ENCODE results near the gene RIOK2.

The RIOK2 gene

GRCh38 chr5:97124335-97124734, 58.7 kb downstream of the RIOK2 start:
- H3K36me3 ChIP-seq (ENCODE audit: insufficient read depth, low read length), result no peaks in the 10 kb centered on the region

GRCh38 chr5:97121848-97122247, 61.2 kb downstream of the RIOK2 start:
- Histone ChIP-seq H3F3A (ENCODE audit: low read depth) (no peaks in the 10 kb centered on the region), H4K20me1 (ENCODE audit: insufficient read depth, low read length, poor library complexity, severe bottlenecking) (no peaks in the 10 kb centered on the region), H3K4me3 (ENCODE audit: low read length, poor library complexity, severe bottlenecking) (no peak overlapping the region), H3K9me3 (ENCODE audit: insufficient read depth, low read depth, low read length) (no peaks in the 10 kb centered on the region), H3K27me3 (ENCODE audit: insufficient read depth, low read length, poor library complexity, severe bottlenecking) (no peaks in the 10 kb centered on the region), H3K4me1 (ENCODE audit: insufficient read depth, low read length, poor library complexity, severe bottlenecking) (peaks cover 8% of the 10 kb centered on the region), H3K36me3 (ENCODE audit: insufficient read depth, low read length) (no peaks in the 10 kb centered on the region), H3K4me2 (ENCODE audit: low read depth, low read length, poor library complexity, severe bottlenecking) (no peak overlapping the region), H3K79me2 (ENCODE audit: insufficient read depth, low read length) (no peaks in the 10 kb centered on the region), H2AFZ (ENCODE audit: low read length) (no peak overlapping the region), H3K9me2 (replicated peaks; ENCODE audit: low read depth, low read length) (no peaks in the 10 kb centered on the region), H3K9ac (ENCODE audit: low read depth, low read length, poor library complexity, severe bottlenecking) (no peak overlapping the region)
- TF ChIP-seq, protein P1, sequence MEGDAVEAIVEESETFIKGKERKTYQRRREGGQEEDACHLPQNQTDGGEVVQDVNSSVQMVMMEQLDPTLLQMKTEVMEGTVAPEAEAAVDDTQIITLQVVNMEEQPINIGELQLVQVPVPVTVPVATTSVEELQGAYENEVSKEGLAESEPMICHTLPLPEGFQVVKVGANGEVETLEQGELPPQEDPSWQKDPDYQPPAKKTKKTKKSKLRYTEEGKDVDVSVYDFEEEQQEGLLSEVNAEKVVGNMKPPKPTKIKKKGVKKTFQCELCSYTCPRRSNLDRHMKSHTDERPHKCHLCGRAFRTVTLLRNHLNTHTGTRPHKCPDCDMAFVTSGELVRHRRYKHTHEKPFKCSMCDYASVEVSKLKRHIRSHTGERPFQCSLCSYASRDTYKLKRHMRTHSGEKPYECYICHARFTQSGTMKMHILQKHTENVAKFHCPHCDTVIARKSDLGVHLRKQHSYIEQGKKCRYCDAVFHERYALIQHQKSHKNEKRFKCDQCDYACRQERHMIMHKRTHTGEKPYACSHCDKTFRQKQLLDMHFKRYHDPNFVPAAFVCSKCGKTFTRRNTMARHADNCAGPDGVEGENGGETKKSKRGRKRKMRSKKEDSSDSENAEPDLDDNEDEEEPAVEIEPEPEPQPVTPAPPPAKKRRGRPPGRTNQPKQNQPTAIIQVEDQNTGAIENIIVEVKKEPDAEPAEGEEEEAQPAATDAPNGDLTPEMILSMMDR (conservative IDR thresholded peaks at IDR 0.05; ENCODE audit: low read length), result no peak
- TF ChIP-seq EZH2phosphoT487 (IDR thresholded peaks at IDR 0.05; ENCODE audit: borderline replicate concordance), result no peak

More at GRCh38 chr5:97124335-97124734, 58.7 kb downstream of the RIOK2 start:
- H2AFZ ChIP-seq (ENCODE audit: low read length), result no peak overlapping the region
- H3F3A ChIP-seq (ENCODE audit: low read depth), result no peaks in the 10 kb centered on the region
- no peaks in the 10 kb centered on the region for H3K79me2 ChIP-seq (ENCODE audit: insufficient read depth, low read length)
- H3K27me3 ChIP-seq (ENCODE audit: insufficient read depth, low read length, poor library complexity, severe bottlenecking), result no peaks in the 10 kb centered on the region
- H3K9me2 ChIP-seq (replicated peaks; ENCODE audit: low read depth, low read length), result no peaks in the 10 kb centered on the region
- no peak overlapping the region for H3K4me2 ChIP-seq (ENCODE audit: low read depth, low read length, poor library complexity, severe bottlenecking)
- TF ChIP-seq EZH2phosphoT487 (IDR thresholded peaks at IDR 0.05; ENCODE audit: borderline replicate concordance), result no peak
- TF ChIP-seq, protein P1 (conservative IDR thresholded peaks at IDR 0.05; ENCODE audit: low read length), result no peak
- no peak overlapping the region for H3K4me3 ChIP-seq (ENCODE audit: low read length, poor library complexity, severe bottlenecking)
- H3K9ac ChIP-seq (ENCODE audit: low read depth, low read length, poor library complexity, severe bottlenecking), result no peak overlapping the region
- H3K9me3 ChIP-seq (ENCODE audit: insufficient read depth, low read depth, low read length), result no peaks in the 10 kb centered on the region
- no peaks in the 10 kb centered on the region for H4K20me1 ChIP-seq (ENCODE audit: insufficient read depth, low read length, poor library complexity, severe bottlenecking)
- H3K4me1 ChIP-seq (ENCODE audit: insufficient read depth, low read length, poor library complexity, severe bottlenecking), result peaks cover 2% of the 10 kb centered on the region

DNA sequence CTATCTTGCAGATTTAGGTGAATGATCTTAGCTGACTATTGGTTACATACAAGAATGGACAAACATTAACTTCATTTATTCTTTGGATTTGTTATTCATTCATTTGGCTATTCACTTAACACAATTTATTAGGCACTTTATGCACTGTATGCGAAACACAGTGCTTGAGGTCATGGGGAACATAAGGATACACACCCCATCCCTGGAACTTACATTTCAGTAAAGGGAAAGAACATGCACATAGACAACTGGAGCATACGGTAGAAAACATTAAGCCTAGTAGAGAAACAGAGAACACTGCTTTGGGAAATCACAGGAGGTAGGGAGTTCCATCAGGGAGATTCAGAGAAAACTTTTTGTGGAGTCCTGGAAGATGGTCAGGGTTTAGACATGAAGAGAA, 62.9 kb downstream of the RIOK2 start:
- Histone ChIP-seq H3K79me2 (ENCODE audit: insufficient read depth, low read length) (no peaks in the 10 kb centered on the region), H3K9me3 (ENCODE audit: insufficient read depth, low read depth, low read length) (no peaks in the 10 kb centered on the region), H3K27me3 (ENCODE audit: insufficient read depth, low read length, poor library complexity, severe bottlenecking) (no peaks in the 10 kb centered on the region), H3K4me3 (ENCODE audit: low read length, poor library complexity, severe bottlenecking) (no peak overlapping the region), H3K4me1 (ENCODE audit: insufficient read depth, low read length, poor library complexity, severe bottlenecking) (peaks cover 8% of the 10 kb centered on the region), H3K4me2 (ENCODE audit: low read depth, low read length, poor library complexity, severe bottlenecking) (no peak overlapping the region), H2AFZ (ENCODE audit: low read length) (no peak overlapping the region), H3K36me3 (ENCODE audit: insufficient read depth, low read length) (no peaks in the 10 kb centered on the region), H3K9me2 (replicated peaks; ENCODE audit: low read depth, low read length) (no peaks in the 10 kb centered on the region), H3K9ac (ENCODE audit: low read depth, low read length, poor library complexity, severe bottlenecking) (no peak overlapping the region), H4K20me1 (ENCODE audit: insufficient read depth, low read length, poor library complexity, severe bottlenecking) (no peaks in the 10 kb centered on the region), H3F3A (ENCODE audit: low read depth) (no peaks in the 10 kb centered on the region)
- TF ChIP-seq, protein P1 (conservative IDR thresholded peaks at IDR 0.05; ENCODE audit: low read length), result no peak
- no peak for TF ChIP-seq EZH2phosphoT487 (IDR thresholded peaks at IDR 0.05; ENCODE audit: borderline replicate concordance)
